Activated T-cell treated with anti-CD3 and anti-CD28 coated beads for 4 hours (primary cell): ENCODE measurements around the gene ACY1.

ENCODE experiments used
- DNase-seq: peaks from one replicate; pipeline ENCODE4 v3.0.0-alpha.2; 2020

The ACY1 gene

DNA sequence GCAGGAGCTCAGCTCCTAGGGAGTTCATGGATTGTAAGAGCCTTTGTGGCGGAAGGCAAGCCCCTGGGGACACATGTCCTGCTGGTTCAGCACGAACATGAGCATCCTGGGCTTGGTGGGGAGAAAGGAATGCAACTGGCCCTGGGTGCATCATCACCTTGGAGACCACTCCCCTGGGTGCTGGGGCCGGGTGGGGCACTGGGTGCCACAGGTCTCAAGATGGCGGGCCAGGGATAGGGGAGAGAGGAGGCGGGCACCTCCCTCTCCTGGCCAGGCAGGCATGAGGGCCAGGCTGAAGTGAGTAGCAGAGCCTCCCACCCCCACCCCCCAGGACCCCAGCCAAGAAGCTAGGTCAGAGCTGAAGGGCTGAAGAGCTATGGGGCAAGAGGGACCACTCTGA, 16.8 kb upstream of the ACY1 start:
- DNase-seq: no peak

DNA sequence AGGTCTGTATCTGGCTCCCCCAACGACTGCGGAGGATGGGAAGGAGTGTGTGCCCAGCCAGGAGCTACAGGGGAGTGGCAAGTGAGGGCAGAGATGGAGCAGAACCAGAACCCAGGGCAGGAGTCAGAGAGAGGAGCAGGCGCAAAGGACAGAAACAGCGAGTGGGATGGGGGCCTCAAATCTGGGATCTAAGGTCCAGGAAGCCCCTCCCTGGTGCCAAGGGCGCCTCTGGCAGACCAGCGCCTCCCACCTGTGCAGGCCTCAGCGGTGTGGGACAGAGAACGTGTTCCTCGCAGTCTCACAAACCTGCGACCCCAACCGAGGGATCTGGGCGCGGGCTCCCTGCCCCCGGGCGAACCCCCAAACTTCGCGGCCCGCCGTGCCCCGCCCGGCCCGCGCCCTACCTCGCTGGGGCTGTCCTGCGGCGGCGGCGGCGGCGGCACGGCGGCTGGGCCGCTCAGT, 16.4 kb upstream of the ACY1 start:
- DNase-seq: no peak

DNA sequence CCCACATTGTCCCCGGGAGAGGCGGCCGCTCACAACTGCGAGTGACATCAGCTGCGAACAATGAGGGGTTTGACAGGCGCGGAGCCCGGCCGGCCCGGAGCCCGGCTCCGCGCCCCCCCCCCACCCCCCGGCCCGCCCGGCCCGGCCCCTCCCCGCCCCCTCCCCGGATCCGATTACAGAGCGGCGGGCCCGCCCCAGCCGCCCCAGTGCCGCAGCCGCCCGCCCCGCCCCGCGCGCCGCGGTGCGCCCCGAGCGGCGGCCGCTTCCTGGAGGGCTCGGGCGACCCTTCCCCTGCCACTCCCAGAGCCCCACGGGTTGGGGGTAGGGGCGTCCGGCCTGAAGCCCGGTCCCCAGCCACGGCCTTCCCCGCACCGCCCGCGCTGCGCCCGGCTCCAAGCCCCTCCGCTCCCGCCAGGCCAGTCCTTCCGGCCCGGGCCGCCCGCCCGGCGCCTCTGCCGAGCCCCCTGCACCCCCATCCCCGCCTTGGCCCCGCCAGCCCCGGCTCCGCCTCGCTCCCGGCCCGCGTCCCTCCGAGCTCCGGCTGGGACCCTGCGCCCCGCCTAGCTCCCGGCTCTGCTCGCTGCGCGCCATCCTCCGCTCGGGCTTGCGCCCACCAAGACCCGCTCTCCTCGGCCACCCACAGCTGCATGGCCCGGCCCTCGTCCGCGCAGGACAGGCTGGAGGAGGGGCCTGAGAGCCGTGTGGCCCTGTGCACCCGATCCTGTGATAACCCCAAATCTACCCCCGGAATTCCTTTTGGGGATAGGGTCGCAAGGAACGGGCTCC, 15.8 kb upstream of the ACY1 start, which contains the start of gene PCBP4:
Gene PCBP4, minus strand, starts transcription at position 71 of the 786 bp plus-strand sequence. CDS start 6,214 bp downstream, outside the sequence.
- no peak for DNase-seq

DNA sequence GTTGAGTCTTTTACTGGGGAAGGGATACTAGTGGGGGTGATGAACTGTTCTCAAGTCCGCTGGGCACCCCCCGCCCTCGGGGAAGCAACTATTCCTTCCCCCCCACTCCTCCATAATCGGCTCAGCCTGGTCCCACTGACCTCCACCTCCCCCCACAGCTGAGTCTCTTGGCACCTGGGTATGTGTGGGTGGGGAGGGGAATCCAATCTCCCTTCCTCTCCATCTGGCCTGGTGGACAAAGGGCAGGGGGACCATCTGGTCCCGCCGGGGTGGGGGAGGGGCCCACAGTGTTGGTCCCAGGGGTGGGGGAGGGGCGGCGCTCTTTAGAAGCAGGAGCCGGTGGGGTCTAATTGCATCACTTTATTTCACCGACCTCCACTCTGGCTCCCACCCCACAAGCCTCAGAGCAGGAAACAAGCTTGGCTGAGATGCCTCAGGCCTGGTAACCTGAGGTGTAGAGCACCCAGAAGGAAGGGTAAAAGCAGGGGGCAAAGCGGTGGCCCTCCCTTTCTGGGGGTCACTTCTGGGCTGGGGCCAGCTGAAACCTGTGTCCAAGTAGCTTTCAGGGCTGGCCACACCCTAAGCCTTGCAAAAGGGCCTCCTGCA, 15.1 kb upstream of the ACY1 start:
- DNase-seq: no peak

DNA sequence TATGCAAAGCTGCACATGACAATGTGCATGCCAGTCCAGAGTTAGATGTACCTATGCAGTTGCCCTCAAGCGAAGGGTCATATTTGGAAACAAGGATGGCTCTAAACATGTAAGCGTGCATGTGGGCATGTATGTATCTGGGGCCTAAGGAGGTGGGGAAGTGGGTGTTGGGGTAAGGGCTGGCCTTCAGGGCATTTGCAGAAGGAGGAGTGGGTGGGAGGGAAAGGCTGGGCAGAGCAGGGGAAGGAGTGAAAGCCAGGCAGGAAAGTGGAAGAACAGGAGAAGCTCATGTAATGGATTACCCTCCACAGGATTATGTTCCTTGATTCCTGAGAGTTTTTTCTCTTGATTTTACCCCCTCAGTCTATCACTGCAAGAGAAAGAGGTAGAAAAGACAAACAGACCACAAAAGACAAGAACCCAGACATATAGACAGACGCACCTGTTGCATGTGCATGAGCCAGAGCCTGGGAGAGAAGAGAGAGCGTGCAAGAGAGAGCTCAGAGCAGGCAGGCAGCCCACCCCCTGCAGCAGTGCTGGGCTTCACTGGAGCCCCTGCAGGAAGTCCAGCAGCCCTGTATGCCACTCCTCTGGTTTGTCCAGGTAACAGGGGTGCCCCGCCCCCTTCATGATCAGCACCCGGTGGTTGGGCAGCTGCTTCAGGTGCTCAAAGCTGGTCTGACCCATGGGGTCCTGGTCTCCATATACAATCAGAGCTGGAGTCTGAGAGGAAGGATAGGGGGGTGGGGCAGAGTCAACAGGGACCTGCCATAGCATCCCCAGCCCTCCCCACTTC, 14.3 kb upstream of the ACY1 start:
- no peak for DNase-seq

DNA sequence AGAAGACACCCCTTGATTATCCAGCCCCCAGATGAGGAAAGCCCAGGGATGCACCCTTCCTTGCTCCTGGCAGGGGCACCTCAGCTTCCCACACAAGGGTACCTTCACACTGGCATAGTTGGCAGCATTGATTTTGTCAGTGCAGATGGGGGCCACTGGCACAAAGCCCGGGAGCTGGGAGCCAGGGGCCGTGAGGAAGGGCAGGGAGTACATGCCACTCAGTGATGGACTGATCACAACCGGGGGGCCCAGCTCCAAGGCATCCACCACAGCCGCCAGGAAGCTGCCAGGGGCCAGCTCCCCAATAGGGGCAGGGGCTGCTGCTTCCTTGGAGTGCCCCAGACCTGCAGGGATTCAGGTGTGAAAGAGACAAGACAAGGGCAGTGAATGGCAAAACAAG, 13.5 kb upstream of the ACY1 start:
- no peak for DNase-seq

DNA sequence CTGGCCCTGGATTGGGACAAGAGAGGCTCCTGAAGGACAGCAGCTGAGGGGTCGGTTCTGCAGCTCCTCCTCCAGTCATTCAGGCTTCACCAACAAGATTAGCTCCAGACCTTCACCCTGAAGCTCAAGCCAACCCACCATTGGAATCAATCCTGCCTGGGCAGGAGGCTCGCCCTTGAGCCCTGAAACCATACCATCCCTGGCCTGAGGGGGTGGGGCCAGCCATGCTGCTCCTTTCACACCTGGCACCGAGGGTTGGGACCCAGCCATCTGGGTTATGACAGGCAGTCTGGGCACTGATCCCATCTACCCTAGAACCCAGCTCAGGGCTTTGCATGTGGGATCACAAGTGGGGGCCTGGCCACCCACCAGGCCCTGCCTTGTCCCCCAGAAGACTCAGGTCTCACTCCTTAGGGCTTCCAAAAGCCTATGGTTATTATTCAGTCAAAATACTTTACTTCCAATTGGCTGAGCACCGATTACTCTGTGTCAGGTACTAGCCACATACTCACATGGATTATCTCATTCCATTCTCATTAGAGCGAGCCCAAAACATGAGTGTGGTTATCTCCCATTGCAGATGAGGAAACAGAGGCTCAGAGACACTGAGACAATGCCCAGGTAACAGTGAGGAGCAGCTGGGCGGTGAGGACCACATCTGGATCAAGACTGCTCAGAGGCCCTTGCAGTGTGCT, 12.6 kb upstream of the ACY1 start:
- no peak for DNase-seq

DNA sequence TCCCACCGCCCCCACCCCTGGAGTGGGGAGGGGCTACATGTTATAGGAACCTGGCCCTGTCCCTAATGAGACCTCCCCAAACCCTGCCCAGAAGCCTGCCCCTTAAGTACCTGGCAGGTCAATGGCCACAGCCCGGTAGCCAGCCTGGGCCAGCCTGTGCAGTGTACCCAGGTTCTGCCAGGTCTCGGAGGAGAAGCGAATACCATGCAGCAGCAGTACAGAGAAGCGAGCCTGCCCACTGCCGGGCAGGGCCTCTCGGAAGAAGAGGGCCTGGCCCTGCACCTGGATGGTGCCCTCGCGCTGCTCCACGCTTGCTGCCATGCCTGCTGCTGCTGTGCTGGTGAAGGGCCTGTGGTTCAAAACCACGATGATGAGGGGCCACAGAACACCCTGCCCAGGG, 12.0 kb upstream of the ACY1 start:
- no peak for DNase-seq

DNA sequence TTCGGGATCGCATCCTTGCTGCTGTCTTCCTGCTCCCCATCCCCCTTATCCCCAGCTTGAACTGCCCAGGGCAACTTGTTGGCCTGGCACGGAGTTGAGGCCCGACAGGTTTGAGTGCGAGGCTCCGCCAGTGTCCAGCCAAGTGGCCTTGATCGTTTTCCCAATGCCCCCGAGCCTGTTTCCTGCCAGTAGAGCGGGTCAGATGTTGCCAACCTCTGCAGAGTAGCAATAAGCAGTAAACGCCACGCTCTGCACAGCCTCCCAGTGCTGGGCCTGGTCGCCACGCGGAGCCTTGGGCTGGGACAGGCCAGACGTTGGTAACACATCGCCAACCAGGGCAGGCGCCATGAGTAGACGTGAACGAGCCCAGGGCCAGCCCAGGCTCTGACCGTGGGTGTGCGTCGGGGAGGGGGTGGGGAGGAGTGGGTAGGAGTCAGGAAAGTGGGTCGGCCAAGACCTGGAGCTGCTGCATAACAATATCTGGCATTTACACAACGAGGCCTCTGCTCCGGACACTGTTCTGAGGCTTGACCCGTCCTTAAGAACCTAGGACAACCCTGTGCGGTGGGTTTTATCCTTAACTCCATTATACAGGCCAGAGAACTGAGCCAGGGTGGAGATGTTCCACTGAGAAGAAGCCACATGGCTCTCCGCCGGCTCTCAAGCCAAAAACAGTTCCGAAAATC, 8.9 kb upstream of the ACY1 start:
- no peak for DNase-seq

DNA sequence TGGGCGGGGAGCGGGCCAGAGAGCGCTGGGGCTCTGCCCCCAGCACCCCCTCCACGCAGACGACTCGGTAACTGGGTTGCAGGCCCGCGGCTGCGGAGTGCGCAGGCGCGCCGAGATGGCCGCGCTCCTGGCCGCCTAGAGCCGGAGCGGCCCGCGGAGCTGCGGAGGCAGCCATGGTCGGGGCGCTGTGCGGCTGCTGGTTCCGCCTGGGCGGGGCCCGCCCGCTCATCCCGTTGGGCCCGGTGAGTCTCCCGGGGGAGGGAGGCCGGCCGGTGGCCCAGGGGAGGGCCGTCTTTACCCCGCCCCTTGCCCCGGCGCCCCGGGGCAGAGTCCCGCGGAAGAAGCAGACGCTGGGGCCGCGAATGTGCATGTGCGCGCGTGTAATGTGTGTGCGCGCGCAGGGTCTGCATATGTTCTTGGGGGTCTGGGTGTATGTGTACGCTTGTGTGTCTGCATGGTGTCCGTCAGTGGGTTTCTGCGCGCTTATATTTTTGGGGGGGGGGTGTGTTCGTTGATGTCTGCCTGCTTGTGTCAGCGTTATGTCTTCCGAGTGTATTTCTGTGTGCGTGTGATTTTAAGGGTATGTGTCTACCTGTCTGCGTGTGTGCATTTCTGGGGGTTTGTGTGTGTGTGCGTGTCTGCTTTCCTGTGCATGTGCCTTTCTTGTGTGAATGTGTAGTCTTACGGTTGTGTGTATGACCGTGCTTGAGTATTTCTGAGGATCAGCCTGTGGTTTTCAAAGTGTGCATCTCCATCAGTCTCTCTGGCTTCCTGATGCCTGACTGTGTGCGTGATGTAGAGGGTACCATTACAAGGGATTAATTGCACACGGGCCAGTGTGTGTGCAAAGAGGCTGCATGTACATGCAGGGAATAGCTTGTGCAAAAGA, 8.1 kb upstream of the ACY1 start, which contains the start of gene ABHD14A:
Gene ABHD14A, plus strand, starts transcription at position 102 of the 889 bp plus-strand sequence. Its CDS starts 72 bp downstream, at position 174.
- DNase-seq: peak; percentile 48

DNA sequence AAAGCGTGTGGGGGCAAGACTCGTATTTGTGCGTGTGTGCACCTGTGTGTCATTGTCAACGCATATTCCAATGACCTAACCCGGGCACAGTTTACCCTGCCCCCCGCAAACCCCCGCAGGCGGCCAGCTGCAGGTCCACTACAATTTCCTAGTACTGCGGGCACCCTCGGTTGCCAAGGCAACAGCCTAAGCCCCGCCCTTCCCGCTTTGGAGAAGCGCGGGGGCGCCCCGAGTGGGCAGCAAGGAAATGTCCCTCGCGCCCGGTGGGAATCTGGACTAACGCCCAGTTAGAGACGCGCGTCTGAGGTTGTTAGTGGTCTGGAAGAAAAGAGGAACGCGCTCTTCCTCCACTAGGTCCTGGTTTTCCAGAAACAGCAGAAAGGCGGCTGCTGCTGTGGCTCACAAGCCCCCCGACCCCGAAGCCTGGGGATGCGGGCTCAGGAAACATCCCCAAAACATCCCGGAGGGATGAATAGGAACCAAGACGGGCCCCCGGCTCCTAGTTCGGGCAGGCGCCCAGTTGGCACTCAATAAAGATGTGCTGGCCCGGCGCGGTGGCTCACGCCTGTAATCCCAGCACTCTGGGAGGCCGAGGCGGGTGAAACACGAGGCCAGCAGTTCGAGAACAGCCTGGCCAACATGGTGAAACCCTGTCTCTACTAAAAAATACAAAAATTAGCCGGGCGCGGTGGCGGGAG, 7.3 kb upstream of the ACY1 start:
- DNase-seq: no peak

DNA sequence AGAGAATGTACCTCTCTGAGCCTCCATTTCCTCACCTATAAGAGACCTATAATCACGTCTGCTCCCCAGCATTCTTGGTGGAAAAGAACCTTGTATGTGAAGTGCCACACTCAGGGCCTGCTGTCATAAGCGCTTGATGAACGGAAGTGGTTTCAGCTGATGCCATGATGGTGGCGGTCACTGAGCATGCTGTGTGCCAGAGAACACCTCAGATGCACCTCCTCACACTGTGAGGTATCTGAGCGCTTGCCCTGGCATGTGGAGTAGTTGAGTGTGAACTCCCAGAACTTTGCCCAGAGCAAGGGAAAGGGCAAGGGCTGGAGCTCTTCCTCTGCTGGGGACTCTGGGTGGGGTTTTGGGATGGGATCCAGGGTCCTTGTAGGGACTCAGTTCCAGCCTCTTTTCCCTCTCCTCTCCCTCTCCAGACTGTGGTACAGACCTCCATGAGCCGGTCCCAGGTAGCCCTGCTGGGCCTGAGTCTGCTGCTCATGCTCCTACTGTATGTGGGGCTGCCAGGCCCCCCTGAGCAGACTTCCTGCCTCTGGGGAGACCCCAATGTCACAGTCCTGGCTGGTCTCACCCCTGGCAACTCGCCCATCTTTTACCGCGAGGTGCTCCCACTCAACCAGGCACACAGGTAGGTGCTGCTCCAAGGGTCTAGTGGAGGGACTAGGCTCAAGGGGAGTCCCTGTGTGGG, 5.7 kb upstream of the ACY1 start:
- DNase-seq: no peak

DNA sequence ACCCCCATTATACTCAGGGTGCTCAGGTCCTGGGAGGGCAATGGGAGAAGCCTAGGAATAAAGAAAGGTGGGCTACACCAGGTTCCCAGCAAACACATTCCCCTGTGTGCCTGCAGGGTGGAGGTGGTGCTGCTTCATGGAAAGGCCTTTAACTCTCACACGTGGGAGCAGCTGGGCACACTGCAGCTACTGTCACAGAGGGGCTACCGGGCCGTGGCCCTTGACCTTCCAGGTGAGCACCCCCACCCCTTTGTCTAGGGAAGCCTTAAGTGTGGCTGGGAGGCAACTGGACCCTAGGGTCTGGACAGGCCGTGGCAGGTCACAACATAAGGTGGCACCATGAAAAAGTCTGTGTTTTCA, 5.2 kb upstream of the ACY1 start:
- no peak for DNase-seq

DNA sequence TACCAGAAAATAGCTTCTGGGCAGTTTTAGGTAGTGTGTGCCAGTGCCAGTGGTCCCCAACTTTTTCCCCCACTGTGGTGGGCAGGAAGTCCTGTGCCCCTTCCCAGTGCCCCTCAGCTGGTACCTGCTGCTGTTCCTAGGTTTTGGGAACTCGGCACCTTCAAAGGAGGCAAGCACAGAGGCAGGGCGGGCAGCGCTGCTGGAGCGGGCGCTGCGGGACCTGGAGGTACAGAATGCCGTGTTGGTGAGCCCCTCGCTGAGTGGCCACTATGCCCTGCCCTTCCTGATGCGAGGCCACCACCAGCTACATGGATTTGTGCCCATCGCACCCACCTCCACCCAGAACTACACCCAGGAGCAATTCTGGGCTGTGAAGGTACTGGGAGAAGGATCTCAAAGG, 3.1 kb upstream of the ACY1 start:
- DNase-seq: no peak

DNA sequence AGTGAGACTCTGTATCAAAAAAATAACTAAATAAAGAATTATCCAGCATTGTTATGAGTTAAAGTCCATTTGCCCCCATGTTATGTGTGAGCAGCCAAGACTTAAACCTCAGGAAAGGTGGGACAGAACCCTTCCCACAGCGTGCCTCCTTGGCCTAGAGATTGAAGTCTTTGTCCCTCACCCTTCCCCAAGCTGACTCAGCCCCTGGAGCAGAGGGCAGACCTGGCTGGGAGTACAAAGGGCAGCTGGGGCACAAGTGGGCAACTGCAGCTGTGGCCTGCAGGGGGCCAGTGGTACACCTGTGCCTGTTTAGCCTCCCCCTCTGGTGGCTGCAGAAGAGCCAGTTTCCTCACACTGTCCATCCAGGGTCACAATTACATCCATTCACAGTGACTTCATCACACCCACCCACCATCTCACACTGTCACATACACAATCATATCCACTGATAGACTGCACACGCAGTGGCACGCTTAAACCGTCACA, 940 bp upstream of the ACY1 start:
- no peak for DNase-seq

DNA sequence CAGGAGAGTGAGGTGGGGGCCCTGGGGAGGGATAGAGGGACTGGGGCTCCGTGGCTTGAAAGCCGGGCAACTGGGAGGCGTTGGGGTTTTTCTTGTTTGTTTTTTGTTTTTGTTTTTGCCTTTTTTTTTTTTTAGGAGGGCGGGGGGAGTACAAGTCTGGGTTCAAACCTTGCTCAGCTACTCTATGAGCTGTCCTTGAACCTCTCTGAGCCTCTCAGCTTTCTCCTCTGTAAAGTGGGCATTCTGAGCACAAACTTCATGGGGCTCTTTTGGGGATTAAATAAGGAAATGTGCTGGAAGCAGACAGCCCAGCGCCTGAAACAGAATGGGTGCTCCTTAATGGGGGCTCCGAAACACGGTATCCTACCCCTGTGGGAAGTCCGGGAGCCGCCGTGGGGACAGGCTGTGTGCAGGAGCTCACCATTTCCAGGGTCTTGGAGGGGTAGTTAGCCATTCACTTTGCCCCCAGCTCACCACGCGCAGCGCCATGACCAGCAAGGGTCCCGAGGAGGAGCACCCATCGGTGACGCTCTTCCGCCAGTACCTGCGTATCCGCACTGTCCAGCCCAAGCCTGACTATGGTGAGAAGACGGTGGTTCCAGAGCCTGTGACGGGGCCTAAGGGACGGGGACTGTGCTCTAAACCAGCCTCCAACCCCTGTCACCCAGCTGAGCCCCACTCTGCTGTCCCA, 388 bp downstream of the ACY1 start:
- DNase-seq: no peak

DNA sequence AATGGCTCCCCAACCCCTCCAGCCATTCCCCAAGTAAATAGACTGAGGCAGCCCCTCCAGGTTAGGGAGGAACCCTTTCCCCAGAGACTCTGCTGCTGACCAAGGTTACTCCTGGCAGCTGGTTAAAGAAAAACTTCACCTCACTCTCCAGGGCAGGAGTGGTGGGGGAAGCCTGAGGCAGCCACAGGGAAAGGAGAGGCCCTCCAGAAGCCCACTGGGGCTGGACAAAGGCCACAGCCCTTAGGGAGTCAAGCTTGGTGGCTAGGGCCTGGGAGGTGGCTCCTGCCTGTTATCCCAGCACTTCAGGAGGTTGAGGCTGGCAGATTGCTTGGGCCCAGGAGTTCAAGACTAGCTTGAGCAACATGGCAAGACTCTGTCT, 923 bp downstream of the ACY1 start:
- DNase-seq: no peak

DNA sequence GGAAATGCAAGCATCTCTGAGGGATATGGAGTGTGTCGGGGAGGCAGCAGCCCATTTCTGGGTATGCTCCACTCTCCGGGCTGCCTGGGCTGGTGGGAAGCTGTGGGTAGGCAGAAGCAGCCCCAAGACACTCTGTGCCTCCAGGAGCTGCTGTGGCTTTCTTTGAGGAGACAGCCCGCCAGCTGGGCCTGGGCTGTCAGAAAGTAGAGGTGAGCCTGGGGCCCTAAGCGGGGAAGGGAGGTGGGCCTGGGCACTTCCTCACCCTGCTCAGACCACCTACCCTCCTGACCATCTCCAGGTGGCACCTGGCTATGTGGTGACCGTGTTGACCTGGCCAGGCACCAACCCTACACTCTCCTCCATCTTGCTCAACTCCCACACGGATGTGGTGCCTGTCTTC, 1.7 kb downstream of the ACY1 start:
- DNase-seq: no peak
